Bladder microvascular endothelial cell (primary cell): ENCODE measurements around the gene FGF22. TPM values are rescaled to one million over a fixed set of nuclear protein-coding genes. Genes with fewer than 3 reads are reported as not detected.

Experiments used
- total RNA-seq: library from RNA; depleted of rRNA; stranded (reverse); fragments of >200 nt; gene quantifications from 2 replicates; pipeline ENCODE4 v1.2.3, GENCODE V29; 2014

Gene FGF22
- total RNA-seq = under 0.01 TPM in 1 of 2 replicates, not detected in the other

DNA sequence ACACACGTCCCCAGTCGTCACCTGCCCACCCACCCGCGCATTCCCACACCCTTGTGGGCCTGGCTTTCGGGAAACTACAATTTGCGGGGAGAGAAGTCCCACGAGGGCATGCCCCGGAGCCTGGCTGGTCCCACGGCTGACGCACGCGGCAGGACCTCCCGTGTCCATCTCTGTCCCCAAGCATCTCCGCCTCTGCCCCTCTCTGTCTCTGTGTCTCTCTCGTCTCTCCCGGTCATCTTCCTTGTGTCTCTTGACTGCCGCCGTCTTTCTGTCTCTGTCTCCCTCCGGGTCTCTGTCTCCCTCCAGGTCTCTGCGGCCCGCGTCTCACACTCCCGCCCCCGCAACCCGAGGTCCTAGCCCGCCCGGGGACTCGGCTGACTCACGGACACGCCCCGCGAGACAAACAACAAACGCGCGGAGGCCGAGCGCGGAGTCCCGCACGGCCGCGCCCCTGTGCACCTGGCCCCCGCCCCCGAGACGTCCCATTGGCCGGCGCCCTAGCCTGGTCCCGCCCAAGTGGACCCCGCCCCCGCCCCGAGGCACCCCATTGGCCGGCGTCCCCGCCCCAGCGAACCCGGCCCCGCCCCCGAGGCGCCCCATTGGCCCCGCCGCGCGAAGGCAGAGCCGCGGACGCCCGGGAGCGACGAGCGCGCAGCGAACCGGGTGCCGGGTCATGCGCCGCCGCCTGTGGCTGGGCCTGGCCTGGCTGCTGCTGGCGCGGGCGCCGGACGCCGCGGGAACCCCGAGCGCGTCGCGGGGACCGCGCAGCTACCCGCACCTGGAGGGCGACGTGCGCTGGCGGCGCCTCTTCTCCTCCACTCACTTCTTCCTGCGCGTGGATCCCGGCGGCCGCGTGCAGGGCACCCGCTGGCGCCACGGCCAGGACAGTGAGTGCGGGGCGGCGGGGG is at the start of gene FGF22:
Gene FGF22, plus strand, starts transcription at position 627 of the 908 bp plus-strand sequence. Its CDS starts 47 bp downstream, at position 674.

DNA sequence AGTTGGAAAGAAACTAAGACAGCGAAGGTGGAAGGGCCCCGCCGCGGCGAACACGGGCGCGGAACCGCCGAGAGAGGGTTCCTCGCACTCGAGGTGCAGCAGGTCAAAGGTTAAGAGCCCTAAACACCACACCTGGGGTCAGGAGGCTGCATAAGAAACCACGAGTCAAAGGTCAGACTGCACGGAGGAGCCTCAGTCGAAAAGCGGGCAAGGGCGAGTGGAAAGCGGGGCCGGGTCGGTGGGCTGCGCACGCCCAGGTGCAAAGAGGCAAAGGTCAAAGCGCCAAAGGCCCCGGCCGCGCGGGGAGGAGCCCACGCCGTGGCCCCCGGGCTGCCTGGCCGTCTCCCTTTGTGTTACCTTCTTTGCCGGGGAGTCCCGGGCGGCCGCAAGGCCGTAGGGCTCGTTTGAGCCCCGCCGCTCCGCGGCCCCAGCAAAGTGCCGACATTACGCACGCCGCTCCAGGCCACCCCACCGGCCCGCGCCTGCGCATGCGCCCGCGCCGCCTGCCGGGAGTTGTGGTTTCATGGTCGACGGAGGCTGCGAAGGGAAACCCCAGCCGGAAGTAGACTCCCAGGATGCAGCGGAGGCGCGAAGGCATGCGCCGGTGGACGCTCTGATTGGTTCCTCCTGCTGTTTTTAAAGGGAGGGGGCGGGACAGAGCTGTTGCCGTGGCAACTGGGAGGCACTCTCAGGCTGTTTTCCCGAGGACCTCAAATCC is 6.5 kb upstream of the FGF22 start, which contains the start of gene POLRMT:
Gene POLRMT, minus strand, starts transcription at position 470 of the 718 bp plus-strand sequence. Its CDS starts 25 bp downstream, at position 445.

DNA sequence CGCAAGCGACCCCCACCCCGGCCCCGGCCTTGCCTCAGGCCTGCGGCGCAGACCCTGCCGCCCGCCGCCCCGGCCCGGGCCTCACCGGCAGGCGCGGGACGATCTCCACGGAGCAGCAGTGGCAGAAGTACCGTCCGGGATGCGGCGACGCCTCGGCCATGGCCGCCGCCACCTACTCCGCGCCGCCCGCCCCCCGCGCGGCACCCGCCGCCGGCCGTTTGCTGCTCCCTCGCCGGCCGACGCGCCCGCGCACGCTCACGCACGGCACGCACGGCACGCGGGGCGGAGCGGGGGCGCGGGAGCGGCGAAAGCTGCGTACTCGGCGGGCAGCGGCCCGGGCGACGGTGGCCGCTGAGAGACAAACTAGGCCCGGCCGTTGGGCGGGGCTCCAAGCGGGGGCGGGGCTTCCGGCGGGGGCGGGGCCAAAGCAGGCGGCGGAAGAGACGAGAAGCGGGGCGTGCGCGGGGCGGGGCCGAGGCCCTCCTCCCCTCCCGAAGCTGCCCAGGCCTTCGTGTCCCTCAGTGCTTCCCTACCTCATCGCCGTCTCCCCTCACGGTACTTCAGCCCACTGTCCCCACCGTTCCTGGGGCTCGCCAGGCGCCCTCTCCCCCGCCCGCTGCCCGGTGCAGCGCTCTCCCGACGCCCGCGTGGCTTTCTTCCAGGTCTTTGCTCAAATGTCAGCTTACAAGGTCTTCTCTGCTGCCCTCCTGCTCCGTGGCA is 23.4 kb downstream of the FGF22 start, which contains the start of gene RNF126:
Gene RNF126, minus strand, starts transcription at position 253 of the 720 bp plus-strand sequence. Its CDS starts 93 bp downstream, at position 160.

DNA sequence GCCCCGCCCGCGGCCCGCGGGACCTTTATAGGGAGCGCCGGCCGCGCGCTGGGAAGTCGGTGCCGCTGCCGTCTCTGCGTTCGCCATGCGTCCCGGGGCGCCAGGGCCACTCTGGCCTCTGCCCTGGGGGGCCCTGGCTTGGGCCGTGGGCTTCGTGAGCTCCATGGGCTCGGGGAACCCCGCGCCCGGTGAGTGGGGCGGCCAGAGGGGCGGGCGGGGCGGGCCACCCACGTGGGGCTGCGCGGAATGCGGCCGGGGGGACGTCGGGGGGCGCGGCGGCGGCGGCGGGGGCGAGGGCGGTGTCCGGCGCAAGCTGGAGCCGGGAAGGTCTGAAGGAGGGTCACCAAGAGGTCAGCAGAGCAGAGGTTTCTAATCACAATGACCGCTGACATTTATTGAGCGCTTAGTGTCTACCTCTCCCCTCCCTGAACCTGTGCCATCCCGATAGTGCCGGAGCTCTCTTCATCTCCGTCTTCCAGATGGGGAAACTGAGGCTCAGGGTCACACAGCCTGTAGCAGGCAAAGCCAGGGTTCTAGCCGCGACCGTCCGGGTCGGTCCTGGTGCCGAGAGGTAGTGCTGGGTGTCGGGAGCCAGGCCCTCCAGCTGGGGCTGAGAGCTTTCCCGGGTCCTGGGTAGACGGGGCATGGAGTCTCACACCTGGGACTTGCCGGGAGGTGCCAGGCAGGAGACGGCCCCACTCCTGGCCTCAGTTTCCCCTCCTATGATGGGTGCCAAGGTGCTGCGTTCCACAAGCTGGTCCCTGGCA is 36.8 kb downstream of the FGF22 start, which contains the start of gene FSTL3:
Gene FSTL3, plus strand, starts transcription at position 54 of the 767 bp plus-strand sequence. Its CDS starts 32 bp downstream, at position 86.

Other genes starting within 250 kb of the FGF22 start
- 0.32 and 3.5 TPM in 2 replicates for gene C2CD4C, start 230.7 kb upstream of the FGF22 start, total RNA-seq
- gene SHC2, start 178.8 kb upstream of the FGF22 start, total RNA-seq = 1.8 and 15.8 TPM in 2 replicates
- 0.06 TPM in 1 of 2 replicates, not detected in the other for gene MADCAM1, start 143.4 kb upstream of the FGF22 start, total RNA-seq
- gene TPGS1, start 132.4 kb upstream of the FGF22 start, total RNA-seq = 14.0 and 34.5 TPM in 2 replicates
- 104 and 109 TPM in 2 replicates for gene CDC34, start 108.1 kb upstream of the FGF22 start, total RNA-seq
- not detected in 2 replicates for gene GZMM, start 95.8 kb upstream of the FGF22 start, total RNA-seq
- 219 and 355 TPM in 2 replicates for gene BSG, start 67.3 kb upstream of the FGF22 start, total RNA-seq
- 0.32 and 1.8 TPM in 2 replicates for gene HCN2, start 50.0 kb upstream of the FGF22 start, total RNA-seq
- gene POLRMT, start 6.3 kb upstream of the FGF22 start, total RNA-seq = 19.3 and 34.0 TPM in 2 replicates
- 17.3 and 25.2 TPM in 2 replicates for gene RNF126, start 23.3 kb downstream of the FGF22 start, total RNA-seq
- gene FSTL3, start 36.5 kb downstream of the FGF22 start, total RNA-seq = 4.5 and 13.2 TPM in 2 replicates
- 0.16 TPM in 1 of 2 replicates, not detected in the other for gene PRSS57, start 55.6 kb downstream of the FGF22 start, total RNA-seq
- gene PALM, start 69.1 kb downstream of the FGF22 start, total RNA-seq = 13.6 and 65.8 TPM in 2 replicates
- not detected in 2 replicates for gene MISP, start 111.2 kb downstream of the FGF22 start, total RNA-seq
- gene PTBP1, start 157.6 kb downstream of the FGF22 start, total RNA-seq = 107 and 233 TPM in 2 replicates
- gene PLPPR3, start 182.1 kb downstream of the FGF22 start, total RNA-seq = 0.13 and 0.16 TPM in 2 replicates
- not detected in 2 replicates for gene AZU1, start 188.0 kb downstream of the FGF22 start, total RNA-seq
- gene PRTN3, start 201.1 kb downstream of the FGF22 start, total RNA-seq = not detected in 2 replicates
- not detected in 2 replicates for gene ELANE, start 212.4 kb downstream of the FGF22 start, total RNA-seq
- gene CFD, start 219.8 kb downstream of the FGF22 start, total RNA-seq = 1.5 and 1.8 TPM in 2 replicates